ENCODE data around the gene RAB29.
"Not testable (repeated sequence)": the region's sequence is repeated elsewhere in the genome, so short reads cannot be mapped to it uniquely, and the experiment has no call there.

RAB29 gene, protein sequence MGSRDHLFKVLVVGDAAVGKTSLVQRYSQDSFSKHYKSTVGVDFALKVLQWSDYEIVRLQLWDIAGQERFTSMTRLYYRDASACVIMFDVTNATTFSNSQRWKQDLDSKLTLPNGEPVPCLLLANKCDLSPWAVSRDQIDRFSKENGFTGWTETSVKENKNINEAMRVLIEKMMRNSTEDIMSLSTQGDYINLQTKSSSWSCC

GRCh38 chr1:205775015-205775716 lies at the start of gene RAB29:
TSS of gene RAB29 (minus strand) at chr1:205775482. CDS start at chr1:205774956, 526 bp downstream.
- DNase-seq: peak; percentile 76

- DNase-seq: no peak
These were observed 48.9 kb upstream of the RAB29 start for GRCh38 chr1:205824180-205824579.

DNA sequence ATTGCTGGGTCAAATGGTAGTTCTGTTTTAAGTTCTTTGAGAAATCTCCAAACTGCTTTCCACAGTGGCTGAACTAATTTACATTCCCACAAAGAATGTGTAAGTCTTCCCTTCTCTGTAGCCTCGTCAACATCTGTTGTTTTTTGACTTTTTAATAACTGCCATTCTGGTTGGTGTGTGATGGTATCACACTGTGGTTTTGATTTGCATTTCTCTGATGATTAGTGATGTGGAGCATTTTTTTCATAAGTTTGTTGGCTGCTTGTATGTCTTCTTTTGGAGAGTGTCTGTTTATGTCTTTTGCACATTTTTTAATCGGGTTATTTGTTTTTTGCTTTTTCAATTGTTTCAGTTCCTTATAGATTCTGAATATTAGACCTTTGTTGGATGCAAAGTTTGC lies 48.0 kb upstream of the RAB29 start:
- not testable (repeated sequence) for DNase-seq

- no peak for DNase-seq
These were observed 47.1 kb upstream of the RAB29 start for GRCh38 chr1:205822397-205822796.

DNA sequence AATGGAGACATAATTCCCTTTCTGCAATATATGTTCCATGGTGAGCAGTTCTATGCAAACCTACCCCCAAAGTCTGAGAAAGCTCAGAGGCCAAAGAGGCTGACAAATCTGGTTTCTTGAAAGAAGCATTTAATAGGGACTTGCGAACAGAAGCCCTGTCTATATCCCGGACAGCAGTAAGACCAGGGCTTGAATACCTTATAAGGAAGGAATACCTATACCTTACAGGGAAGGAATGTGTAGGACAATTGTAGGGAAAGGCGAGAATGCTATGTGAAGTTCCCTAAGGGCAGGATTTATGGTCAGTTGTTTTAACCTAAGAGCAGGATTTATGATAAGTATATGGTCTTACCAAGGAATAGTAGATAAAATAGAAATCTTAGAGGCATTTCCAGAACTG lies 42.7 kb upstream of the RAB29 start:
- DNase-seq: no peak

DNA sequence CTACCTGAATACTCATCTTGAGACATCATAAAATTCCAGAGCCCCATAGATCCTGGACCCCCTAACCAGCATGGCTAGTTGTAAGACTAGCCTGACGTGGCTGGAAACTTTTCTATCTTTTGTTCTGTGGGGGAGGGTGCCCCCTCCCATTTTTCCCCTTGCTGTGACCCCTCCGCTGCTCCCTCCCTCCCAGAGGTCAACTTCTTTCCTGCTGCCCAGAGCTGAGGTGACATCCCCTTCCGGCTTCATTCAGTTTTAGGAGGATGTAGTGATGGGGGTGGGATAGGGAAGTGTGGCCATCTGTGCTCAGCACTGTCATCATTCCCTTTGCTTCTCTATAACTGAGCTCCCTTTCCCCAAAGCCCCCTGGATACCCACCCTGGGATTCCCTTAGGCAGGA lies 42.1 kb upstream of the RAB29 start:
- no peak for DNase-seq

DNA sequence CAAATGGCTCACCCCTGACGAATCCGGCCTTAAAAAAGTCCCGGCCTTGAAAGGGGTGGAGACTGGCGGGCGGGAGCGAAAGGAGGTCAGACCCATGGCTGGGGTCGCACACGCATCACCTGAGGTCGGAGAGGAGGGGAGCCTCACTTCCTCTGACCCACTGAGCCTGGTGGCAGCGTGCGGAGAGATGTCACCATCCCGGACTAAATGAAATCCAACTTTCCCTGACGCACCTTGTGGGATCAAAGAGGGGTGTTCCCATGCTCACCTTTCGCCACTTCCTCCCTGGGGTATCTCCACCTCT lies 38.4 kb upstream of the RAB29 start:
- no peak for DNase-seq

DNA sequence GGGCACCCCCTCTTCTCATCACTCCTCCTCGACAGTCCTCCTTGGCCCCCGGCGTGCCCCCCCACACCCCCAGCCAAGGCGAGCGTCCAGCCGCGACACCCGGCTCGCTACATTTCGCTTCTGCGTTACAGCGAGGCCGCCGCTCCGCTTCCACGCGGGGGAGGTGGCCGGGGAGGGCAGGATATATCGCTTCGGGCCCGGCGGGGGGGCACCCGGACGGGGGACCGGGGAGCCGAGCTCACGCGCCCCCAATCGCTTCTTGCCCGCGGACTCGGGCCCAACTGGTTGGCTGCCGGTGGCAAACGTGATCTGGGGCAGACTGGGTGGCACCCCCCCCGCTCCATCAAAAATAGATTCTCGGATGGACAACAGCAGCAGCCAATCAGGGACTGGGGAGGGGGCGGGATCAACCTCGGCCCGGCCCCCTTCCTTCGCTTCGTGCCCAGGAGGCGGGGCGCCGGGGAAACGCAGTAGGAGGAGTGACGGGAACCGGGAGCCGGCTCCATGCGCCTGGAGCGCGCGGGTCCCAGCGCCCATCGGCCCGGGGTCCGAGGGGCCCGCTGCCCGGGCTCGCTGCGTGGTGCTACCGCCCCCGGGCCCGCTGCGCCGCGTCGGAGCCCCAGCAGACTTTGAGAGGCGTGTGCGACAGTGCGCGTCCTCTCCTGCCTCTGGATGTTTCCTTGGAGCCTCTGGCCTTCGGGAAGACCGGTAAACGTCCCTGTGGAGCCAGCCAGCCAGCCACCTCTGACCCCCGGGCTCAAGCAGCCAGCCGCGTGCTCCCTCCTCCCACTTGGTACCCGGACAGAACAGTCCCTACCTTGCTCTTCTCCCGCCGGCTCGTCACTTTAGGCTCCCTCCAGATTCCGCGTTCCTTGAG lies 37.8 kb upstream of the RAB29 start, which contains the start of gene SLC41A1:
Gene SLC41A1, minus strand, starts transcription at position 321 of the 877 bp plus-strand sequence. CDS start 2,757 bp downstream, outside the sequence.
- DNase-seq: peak; percentile 87

- no peak for DNase-seq
These were observed 37.1 kb upstream of the RAB29 start for GRCh38 chr1:205812271-205812877.

GRCh38 chr1:205811660-205812059 lies 36.4 kb upstream of the RAB29 start:
- DNase-seq: no peak

DNA sequence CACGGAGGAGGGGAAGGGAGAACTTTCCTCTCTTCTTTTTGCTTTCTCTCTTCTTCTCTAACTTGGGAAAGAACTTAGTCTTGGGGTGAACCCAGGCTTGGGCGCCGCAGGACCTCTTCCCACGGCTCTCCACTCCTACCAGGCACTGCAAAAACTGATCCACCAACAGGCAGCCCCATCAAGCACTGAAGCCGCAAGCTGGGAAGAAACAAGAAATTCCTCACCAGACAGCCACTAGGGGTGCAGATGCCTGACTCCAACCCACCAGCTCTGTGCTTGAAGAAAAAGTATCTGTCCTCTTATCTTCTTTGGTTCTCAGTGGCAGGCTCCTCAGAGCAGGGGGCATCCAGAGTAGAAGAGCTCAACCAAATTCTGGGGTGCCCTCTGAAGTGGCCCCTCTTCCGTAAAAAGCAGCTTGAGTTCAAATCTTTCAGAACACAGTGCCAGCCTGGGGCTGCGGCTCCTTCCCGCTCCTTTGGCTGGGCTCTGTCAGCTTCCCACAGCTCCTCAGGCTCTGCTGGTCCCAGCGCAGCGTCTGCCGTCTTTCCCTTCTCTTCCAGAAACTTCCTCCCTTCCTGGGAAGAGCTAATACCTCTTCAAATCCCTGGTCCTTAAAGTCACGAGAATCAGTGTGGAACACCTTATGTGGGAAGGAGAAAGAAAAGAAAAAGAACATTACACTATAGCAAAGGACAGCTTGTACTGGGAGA lies 35.3 kb upstream of the RAB29 start:
- no peak for DNase-seq

DNA sequence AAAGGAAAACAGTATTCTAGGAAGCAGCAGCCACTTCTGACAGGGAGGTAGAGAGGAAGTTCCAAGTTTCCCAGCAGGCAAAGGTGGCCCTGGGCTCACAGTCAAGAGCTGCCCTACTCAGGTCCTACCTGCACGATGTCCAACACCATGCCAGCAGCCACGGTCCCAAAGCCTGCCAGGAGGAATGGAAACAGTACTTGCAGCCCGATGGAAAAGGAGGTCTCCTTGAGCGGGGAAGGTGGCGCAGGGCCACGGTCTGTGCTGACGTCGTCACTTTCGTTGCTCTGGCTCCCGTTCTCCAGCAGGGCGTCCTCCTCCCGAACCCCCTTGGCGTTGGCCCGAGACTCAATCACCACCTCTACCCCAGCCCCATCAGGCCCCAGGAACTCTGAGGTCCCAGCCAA lies 34.7 kb upstream of the RAB29 start:
- DNase-seq: no peak

- DNase-seq: no peak
These were observed 34.2 kb upstream of the RAB29 start for GRCh38 chr1:205809469-205809868.

DNA sequence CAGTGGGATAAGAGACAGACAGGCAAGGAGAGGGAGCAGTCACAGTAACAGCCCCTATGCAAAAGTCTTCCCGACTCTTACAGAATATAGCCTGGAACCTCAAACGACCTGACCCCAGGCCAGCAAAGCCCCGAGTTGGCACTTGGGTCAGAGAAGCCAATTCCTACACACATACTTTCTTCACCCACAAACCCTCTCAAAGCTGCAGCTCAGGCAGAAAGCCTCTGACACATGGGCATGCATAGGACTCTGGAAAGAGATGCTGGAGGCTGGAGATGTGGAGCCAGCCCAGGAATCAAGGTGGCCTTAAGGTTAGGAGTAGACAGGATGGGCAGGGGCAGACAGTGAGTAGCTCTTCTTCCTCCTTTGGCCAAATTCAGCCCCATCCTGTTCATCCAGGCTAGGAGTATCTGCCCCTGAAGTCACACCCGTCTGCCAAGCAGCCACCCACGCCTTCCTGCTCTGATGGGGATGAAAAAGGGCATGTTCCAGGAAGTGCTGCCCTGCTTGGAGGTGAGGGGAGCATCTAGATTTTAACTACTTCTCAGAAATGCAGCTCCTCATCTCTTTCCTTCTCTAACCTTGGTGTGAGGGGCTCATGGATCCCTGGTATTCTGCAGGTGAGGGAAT lies 29.9 kb upstream of the RAB29 start:
- DNase-seq: peak; percentile 21

GRCh38 chr1:205804605-205805004 lies 29.3 kb upstream of the RAB29 start:
- DNase-seq: no peak

GRCh38 chr1:205803986-205804385 lies 28.7 kb upstream of the RAB29 start:
- DNase-seq: no peak

DNA sequence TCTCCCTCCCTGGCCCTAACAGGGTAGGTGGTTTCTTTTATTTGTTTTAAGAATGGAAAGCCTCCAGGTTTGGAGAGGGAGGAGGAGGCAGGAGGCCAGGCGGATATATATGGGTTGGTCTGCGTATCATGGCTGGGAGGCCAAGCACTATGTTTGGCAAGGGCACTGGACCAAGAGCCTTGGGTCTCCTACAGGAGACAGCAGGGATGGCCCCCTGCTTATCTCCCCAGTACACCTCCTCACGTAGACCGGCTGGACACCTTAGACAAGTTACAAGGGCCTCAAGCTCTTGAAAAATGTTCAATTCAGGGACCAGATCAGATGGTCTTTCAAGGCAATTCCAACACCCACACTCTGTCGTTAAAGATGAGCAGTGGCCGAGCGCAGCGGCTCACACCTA lies 26.8 kb upstream of the RAB29 start:
- DNase-seq: no peak

- no peak for DNase-seq
These were observed 25.9 kb upstream of the RAB29 start for GRCh38 chr1:205800981-205801703.

- no peak for DNase-seq
These were observed 25.1 kb upstream of the RAB29 start for GRCh38 chr1:205800427-205800826.

GRCh38 chr1:205798577-205798976 lies 23.3 kb upstream of the RAB29 start:
- DNase-seq: no peak

DNA sequence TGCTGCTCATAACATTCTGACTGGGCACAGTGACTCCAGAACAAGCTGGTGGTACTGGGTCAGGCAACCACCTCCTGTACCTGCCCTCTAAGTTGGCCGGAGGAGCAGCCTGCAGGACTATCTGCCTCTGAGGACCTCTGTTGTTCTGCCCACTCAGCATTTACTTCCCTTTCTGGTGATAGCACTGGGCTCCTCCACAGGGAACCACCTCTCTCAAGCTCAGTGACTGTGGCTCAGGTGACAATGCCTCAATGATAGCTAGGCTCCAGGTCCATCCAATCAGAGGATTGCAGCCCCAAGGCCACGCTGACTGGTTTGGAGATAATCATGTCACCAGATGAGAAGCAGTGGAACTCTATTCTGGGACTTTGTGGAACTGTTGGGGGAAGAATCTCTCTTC lies 21.9 kb upstream of the RAB29 start:
- no peak for DNase-seq
